Measurements from ENCODE around the gene ZNF256.

The ZNF256 gene

GRCh38 chr19:57900311-57900710, 47.2 kb downstream of the ZNF256 start:
- no peak for DNase-seq
